ENCODE results near the gene RIMKLB.
"Not testable (repeated sequence)": the region's sequence is repeated elsewhere in the genome, so short reads cannot be mapped to it uniquely, and the experiment has no call there.

The RIMKLB gene

DNA sequence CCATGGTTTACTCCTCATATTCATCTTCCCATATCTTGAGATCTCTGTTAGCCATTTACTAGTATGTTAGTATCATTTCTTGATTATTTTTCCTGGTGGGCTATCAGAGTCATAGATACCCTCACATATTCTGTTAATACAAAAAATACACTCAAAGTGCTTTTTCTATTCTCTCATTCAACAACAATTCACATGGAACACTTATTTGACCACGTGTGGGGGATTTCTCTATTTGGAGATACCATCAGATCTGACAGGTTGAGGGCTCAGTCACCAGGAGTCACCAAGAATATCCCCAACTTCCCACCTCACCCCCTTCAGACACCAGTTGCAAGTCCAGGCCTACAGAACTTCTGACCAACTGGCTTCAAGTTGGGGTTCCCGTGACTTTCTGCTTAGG is 72.7 kb downstream of the RIMKLB start:
- in situ Hi-C loops (cut with HindIII; ENCODE audit: low sequenced_read_pairs), result no loop called here

GRCh38 chr12:8771072-8771471 is 73.3 kb downstream of the RIMKLB start:
- in situ Hi-C loops (cut with HindIII; ENCODE audit: low sequenced_read_pairs), result no loop called here

DNA sequence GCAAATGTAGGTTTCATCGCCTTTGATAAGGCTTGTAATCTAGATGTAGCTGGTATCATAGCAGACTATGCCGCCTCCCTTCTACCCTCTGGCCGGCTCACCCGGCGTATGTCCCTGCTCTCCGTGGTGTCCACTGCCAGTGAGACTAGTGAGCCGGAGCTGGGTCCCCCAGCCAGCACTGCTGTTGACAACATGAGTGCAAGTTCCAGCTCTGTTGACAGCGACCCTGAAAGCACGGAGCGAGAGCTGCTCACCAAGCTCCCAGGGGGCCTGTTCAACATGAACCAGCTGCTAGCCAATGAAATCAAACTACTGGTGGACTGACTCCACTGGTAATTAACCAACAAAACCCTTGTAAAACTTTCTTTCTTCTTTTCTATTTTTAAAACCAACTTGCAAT is 75.7 kb downstream of the RIMKLB start:
- in situ Hi-C loops (cut with HindIII; ENCODE audit: low sequenced_read_pairs), result no loop called here

DNA sequence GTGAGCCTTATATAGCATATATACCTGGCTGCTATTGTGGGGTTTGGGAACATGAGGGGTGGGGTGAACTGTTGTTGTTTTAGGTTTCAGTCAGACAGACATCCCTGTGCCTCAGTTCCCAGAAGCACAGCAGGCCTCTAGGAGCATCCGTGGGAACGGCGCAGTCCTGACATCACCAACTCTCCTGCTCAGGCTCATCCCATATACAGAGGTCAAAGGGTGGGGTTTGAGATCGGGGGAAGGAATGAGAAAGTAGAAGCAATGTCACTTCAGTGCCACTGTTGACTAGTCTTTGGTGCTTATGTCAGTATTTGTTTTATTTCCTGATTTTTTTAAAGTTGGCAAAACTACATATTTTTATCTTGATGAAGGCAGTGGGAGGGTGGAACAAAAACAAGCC is 81.5 kb downstream of the RIMKLB start:
- in situ Hi-C loops (cut with HindIII; ENCODE audit: low sequenced_read_pairs), result no loop called here

GRCh38 chr12:8779862-8780261 is 82.1 kb downstream of the RIMKLB start:
- in situ Hi-C loops (cut with HindIII; ENCODE audit: low sequenced_read_pairs), result no loop called here

DNA sequence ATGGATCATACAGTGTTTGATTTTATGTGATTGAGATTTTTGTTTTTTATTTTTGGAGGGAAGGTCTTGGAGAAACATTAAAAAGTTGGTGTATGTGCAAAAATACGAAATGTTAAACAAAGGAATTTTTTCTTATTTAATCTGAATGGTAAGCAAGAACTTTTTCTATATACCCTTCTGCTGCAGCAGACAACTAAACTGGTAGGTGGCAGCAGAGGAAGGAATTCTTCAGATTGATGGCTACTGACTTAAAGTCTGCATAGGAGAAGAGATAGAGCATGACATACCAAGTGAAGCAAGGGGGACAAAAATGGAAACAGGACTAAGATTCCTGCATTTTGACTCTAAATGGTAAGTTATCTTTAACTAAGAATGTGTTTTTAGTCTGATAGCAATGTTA is 82.6 kb downstream of the RIMKLB start:
- in situ Hi-C loops (cut with HindIII; ENCODE audit: low sequenced_read_pairs), result no loop called here

GRCh38 chr12:8781381-8782127 is 83.8 kb downstream of the RIMKLB start:
- in situ Hi-C loops (cut with HindIII; ENCODE audit: low sequenced_read_pairs), result no loop called here

GRCh38 chr12:8784290-8784888 is 86.6 kb downstream of the RIMKLB start:
- in situ Hi-C loops (cut with HindIII; ENCODE audit: low sequenced_read_pairs), result no loop called here

DNA sequence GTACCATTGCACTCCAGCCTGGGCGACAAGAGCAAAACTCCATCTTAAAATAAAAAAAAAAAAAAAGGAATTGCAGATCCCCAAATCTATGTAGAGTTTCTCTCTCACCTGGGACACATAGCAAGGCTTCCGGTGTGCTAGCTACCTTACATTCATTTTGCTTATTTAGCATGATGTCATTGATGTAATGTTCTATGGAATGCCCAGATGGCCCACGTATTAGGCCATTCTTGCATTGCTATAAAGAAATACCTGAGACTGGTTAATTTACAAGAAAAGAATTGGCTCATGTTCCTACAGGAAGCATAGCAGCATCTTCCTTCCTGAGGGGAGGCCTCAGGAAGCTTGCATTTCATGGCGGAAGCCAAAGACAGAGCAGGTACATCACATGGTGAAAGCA is 87.7 kb downstream of the RIMKLB start:
- in situ Hi-C loops (cut with HindIII; ENCODE audit: low sequenced_read_pairs), result no loop called here

GRCh38 chr12:8787206-8787605 is 89.4 kb downstream of the RIMKLB start:
- in situ Hi-C loops (cut with HindIII; ENCODE audit: low sequenced_read_pairs), result not testable (repeated sequence)

GRCh38 chr12:8788706-8789105 is 90.9 kb downstream of the RIMKLB start:
- in situ Hi-C loops (cut with HindIII; ENCODE audit: low sequenced_read_pairs), result not testable (repeated sequence)

GRCh38 chr12:8789341-8790013 is 91.7 kb downstream of the RIMKLB start:
- in situ Hi-C loops (cut with HindIII; ENCODE audit: low sequenced_read_pairs), result not testable (repeated sequence)

DNA sequence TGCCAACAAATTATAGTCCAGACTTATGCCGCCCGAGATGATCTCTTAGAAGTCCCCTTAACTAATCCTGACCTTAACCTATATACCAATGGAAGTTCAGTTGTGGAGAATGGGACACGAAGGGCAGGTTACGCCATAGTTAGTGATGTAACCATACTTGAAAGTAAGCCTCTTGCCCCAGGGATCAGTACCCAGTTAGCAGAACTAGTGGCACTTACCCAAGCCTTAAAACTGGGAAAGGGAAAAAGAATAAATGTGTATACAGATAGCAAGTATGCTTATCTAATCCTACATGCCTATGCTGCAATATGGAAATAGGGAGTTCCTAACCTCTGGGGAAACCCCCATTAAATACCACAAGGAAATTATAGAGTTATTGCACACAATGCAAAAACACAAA is 95.4 kb downstream of the RIMKLB start:
- in situ Hi-C loops (cut with HindIII; ENCODE audit: low sequenced_read_pairs), result not testable (repeated sequence)

- in situ Hi-C loops (cut with HindIII; ENCODE audit: low sequenced_read_pairs), result not testable (repeated sequence)
These were observed 96.8 kb downstream of the RIMKLB start for GRCh38 chr12:8794611-8795010.

DNA sequence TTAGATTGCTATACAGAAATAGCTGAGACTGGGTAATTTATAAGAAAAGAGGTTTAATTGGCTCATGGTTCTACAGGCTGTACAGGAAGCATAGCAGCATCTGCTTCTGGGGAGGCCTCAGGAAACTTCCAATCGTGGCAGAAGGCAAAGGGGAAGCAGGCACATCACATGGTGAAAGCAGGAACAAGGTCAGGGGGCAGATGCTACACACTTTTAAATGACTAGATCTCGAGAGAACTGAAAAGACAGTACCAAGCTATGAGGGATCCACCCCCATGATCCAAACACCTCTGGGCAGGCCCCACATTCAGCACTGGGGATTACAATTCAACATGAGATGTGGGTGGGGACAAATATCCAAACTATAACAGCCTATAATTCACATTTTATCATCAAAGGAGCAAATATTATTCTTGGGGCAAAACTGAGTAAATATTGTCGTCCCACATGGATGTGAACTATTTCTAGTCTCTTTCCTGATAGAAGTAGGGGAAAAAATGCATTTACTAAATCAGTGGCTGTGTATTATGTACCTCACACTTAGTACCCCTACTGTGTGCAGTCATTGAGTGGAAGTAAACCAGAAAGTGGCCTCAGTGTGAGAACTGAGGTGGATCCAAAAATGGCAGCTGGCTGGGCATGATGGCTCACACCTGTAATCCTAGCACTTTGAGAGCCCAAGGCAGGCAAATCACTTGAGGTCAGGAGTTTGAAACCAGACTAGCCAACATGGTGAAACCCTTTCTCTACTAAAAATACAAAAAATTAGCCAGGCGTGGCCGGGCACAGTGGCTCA is 99.2 kb downstream of the RIMKLB start:
- in situ Hi-C loops (cut with HindIII; ENCODE audit: low sequenced_read_pairs), result no loop called here

- in situ Hi-C loops (cut with HindIII; ENCODE audit: low sequenced_read_pairs), result not testable (repeated sequence)
These were observed 103.4 kb downstream of the RIMKLB start for GRCh38 chr12:8801213-8801612.

- in situ Hi-C loops (cut with HindIII; ENCODE audit: low sequenced_read_pairs), result not testable (repeated sequence)
These were observed 107.0 kb downstream of the RIMKLB start for GRCh38 chr12:8804833-8805232.

- in situ Hi-C loops (cut with HindIII; ENCODE audit: low sequenced_read_pairs), result not testable (repeated sequence)
These were observed 107.7 kb downstream of the RIMKLB start for GRCh38 chr12:8805487-8805886.

- in situ Hi-C loops (cut with HindIII; ENCODE audit: low sequenced_read_pairs), result not testable (repeated sequence)
These were observed 109.3 kb downstream of the RIMKLB start for GRCh38 chr12:8807084-8807483.

DNA sequence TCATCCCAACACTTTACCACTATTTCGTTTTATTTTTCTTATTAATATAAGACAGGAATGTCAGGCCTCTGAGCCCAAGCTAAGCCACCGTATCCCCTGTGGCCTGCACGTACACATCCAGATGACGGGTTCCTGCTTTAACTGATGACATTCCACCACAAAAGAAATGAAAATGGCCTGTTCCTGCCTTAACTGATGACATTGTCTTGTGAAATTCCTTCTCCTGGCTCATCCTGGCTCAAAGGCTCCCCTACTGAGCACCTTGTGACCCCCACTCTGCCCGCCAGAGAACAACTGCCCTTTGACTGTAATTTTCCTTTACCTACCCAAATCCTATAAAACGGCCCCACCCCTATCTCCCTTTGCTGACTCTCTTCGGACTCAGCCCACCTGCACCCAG is 112.3 kb downstream of the RIMKLB start:
- in situ Hi-C loops (cut with HindIII; ENCODE audit: low sequenced_read_pairs), result not testable (repeated sequence)

Data from endothelial cell of hepatic sinusoid (primary cell).